Muscle layer of duodenum (tissue), 2 donors: Measurements from ENCODE around the gene MDGA2.
"Not testable (repeated sequence)": the region's sequence is repeated elsewhere in the genome, so short reads cannot be mapped to it uniquely, and the experiment has no call there.

Experiments used
- H3K27ac ChIP-seq: one replicate; pipeline ENCODE4 v1.7.0; 2013; ENCODE audit warnings: mild to moderate bottlenecking, low read length
- H3K27me3 ChIP-seq: one replicate; pipeline ENCODE4 v1.7.0; 2013; ENCODE audit warnings: low read depth, mild to moderate bottlenecking, control low read depth, low read length
- H3K36me3 ChIP-seq, 2 donors: one replicate each; pipeline ENCODE4 v1.7.0; 2013; ENCODE audit warnings: low read length in 2 of 2, control low read depth in 1 of 2, mild to moderate bottlenecking in 1 of 2; ENCODE audit not compliant: insufficient read depth in 2 of 2, control insufficient read depth in 1 of 2
- H3K4me1 ChIP-seq, 2 donors: one replicate each; pipeline ENCODE4 v1.7.0; 2013; ENCODE audit warnings: low read length in 2 of 2, mild to moderate bottlenecking in 2 of 2, control low read depth in 1 of 2, moderate library complexity in 1 of 2; ENCODE audit not compliant: insufficient read depth in 2 of 2, control insufficient read depth in 1 of 2
- H3K4me3 ChIP-seq, 2 donors: one replicate each; pipeline ENCODE4 v1.7.0; 2013; ENCODE audit warnings: low read length in 2 of 2, low read depth in 1 of 2, mild to moderate bottlenecking in 1 of 2
- H3K9me3 ChIP-seq, 2 donors: one replicate each; pipeline ENCODE4 v1.7.0; 2013; ENCODE audit warnings: low read length in 2 of 2, control low read depth in 1 of 2, mild to moderate bottlenecking in 1 of 2; ENCODE audit not compliant: control insufficient read depth in 1 of 2
- donor health status: healthy.

Gene MDGA2

DNA sequence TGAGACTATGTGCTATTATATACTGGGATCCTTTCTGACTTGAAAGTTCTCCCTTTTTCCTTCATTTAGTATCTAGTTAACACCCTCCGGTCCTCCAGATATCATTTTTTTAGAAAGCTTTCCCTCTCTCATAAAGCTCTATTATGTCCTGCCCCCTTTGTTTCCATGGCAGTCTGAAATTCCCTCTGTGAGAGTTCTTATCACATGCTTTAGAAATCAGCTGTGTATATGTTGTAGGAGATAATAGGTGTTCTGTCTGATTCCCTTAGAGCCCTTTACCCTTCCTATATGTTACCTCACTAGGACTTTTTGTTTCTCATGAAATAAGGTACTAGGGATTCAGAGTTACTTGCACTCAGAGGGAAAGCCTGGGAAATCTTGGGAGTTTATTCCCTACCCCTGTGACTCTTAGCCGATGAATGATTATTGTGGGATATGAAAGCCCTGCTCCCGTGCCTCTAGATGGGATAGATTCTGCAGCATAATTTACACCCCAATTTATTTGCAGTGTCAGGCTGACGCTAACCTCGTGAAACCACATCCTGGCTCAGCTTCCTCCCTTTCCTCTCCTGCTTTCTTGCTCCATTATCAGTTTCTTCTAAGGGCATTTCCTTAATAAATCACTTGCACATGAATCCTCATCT, 448.4 kb downstream of the MDGA2 start:
- Histone ChIP-seq H3K4me3 (no peak overlapping the region), H3K27me3 (no peaks in the 10 kb centered on the region), H3K9me3 (no peaks in the 10 kb centered on the region), H3K27ac (no peak overlapping the region), H3K36me3 (no peaks in the 10 kb centered on the region), H3K4me1 (no peaks in the 10 kb centered on the region)

DNA sequence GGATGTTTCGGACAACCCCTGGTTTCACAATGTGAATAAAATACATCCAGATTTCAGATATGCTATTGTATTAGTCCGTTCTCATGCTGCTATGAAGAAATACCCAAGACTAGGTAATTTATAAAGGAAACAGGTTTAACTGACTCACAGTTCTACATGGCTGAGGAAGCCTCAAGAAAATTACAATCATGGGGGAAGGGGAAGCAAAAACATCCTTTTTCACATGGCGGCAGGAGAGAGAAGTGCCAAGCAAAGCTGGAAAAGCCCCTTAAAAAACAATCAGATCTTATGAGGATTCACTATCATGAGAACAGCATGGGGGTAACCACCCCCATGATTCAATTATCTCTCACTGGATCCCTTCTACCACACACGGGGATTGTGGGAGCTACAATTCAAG, 451.7 kb downstream of the MDGA2 start:
- Histone ChIP-seq H3K27me3 (no peaks in the 10 kb centered on the region), H3K36me3 (no peaks in the 10 kb centered on the region), H3K4me1 (no peaks in the 10 kb centered on the region), H3K27ac (no peak overlapping the region), H3K9me3 (no peaks in the 10 kb centered on the region), H3K4me3 (no peak overlapping the region)

DNA sequence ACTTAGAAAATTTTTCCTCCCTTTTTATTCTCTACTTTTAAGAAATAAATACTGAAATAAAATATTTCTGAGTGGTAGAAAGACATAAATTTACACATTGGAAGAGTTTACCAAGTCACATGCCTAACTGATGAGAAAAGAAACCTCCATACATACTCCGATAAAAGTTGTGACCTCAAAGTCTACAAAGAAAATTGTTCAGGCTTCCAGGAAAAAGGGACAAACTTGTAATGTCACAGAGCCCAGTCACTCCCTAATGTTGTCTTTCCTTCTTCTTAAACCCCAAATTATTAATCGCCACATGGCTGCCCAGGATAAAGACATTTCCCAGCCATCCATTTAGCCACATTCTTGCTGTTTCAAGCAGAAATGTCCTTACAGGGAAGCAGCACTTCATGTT, 455.3 kb downstream of the MDGA2 start:
- H3K4me3 ChIP-seq, result no peak overlapping the region
- no peaks in the 10 kb centered on the region for H3K4me1 ChIP-seq

DNA sequence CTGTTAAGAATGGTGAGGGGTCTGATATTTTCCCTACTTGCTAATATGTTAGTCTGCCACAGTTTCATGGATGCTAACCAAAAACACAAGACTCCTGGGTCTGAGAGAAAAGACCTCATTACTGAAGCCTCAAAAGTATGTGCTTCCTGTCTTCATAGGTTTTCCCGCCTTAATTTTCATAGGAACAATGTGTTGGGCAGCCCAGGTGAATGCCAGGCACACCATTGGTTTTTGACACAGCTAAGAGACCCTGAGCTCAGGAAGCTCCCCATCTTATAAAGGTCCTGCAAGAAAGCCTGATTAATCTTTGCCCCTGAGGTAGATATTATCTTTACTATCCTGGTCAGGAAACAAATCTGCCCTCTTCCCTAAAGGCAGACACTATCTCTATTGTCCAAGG, 464.1 kb downstream of the MDGA2 start:
- no peaks in the 10 kb centered on the region for H3K27me3 ChIP-seq
- no peaks in the 10 kb centered on the region for H3K4me1 ChIP-seq
- no peak overlapping the region for H3K4me3 ChIP-seq
- no peaks in the 10 kb centered on the region for H3K36me3 ChIP-seq
- H3K27ac ChIP-seq, result no peak overlapping the region
- no peaks in the 10 kb centered on the region for H3K9me3 ChIP-seq

More for the DNA sequence above, 455.3 kb downstream of the MDGA2 start:
- Histone ChIP-seq H3K36me3 (no peaks in the 10 kb centered on the region), H3K27ac (no peak overlapping the region), H3K27me3 (no peaks in the 10 kb centered on the region), H3K9me3 (no peaks in the 10 kb centered on the region)

DNA sequence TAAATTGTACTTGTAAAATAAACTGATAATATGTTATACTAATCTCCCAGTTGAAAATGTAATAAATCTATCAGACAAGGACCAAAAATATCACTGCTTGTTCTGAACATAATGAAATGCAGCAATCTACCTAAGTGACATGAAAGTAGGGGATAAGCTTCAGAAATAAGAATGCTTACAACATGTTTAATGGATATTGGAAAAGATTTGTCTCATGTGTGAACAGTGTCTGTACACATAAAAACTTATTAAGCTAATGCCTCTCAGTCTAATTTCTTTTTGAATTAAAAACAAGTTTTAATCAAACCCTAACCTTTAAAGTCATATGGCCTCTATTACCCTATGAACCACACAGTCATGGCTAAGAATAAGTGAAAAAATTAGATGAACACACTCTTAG, 465.3 kb downstream of the MDGA2 start:
- H3K36me3 ChIP-seq, result no peaks in the 10 kb centered on the region
- no peak overlapping the region for H3K27ac ChIP-seq
- H3K27me3 ChIP-seq, result no peaks in the 10 kb centered on the region
- H3K4me1 ChIP-seq, result no peaks in the 10 kb centered on the region
- H3K9me3 ChIP-seq, result no peaks in the 10 kb centered on the region
- no peak overlapping the region for H3K4me3 ChIP-seq

DNA sequence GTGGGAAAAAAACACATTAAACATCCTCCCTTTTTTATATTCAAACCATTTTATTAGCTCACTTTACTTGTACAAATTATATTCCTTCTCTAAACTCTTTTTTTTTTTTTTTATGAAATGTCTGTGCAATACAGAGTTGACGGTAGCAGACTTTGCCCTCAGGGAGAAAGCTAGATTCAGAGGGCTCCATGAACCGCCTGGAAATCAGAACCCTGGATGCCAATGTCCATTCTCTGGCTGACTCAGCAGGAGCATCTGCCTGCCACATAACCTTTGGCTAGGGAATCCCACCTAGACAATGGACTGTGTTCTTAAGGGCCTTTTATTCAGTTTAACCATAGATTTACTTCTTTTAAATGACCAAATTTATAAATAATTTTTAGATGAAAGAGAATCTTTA, 467.0 kb downstream of the MDGA2 start:
- no peak overlapping the region for H3K4me3 ChIP-seq
- H3K9me3 ChIP-seq, result no peaks in the 10 kb centered on the region
- no peaks in the 10 kb centered on the region for H3K27me3 ChIP-seq
- no peaks in the 10 kb centered on the region for H3K4me1 ChIP-seq
- H3K27ac ChIP-seq, result no peak overlapping the region
- no peaks in the 10 kb centered on the region for H3K36me3 ChIP-seq

DNA sequence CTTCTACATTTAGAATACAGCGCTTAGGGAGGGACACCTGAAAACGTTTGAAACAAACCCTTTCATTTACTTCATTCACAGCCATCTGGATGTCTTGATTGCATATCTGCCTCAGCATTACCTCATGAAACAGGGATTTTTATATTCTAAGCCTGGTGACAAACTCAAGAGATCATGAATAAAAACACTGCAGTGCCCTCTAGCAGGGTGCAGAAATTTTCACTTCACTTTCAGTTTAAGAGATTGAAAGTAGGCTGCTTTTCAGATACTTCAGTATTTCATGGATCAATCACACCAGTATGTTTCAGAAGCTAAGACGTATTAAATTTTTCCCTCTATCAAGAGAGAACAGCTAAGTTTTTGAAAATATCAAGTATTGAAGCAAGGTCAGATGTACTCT, 467.8 kb downstream of the MDGA2 start:
- no peaks in the 10 kb centered on the region for H3K36me3 ChIP-seq
- H3K4me1 ChIP-seq, result no peaks in the 10 kb centered on the region
- no peak overlapping the region for H3K4me3 ChIP-seq
- no peaks in the 10 kb centered on the region for H3K9me3 ChIP-seq
- no peaks in the 10 kb centered on the region for H3K27me3 ChIP-seq
- H3K27ac ChIP-seq, result no peak overlapping the region

DNA sequence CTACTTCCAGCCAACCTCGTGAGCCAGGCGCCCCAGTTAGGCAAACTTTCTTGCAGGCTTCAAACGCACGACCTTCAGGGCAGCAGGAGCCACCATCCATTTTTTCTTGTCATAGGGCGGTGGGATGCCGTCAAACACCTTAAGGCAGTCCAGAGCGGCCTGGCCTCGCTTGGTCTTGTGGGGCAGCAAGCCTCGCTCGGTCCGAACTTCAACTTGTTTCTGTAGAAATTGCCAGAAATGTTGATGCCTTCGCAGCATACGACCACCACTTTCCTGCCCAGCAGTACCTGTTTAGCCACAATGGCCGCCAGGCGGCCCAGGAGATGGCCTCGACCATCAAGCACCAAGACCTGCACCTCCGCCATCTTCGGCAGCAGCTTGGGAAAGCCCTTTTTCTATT, 474.7 kb downstream of the MDGA2 start:
- no peak overlapping the region for H3K27ac ChIP-seq
- H3K9me3 ChIP-seq, result no peaks in the 10 kb centered on the region
- H3K4me3 ChIP-seq, result no peak overlapping the region
- H3K27me3 ChIP-seq, result no peaks in the 10 kb centered on the region
- no peaks in the 10 kb centered on the region for H3K4me1 ChIP-seq
- no peaks in the 10 kb centered on the region for H3K36me3 ChIP-seq

DNA sequence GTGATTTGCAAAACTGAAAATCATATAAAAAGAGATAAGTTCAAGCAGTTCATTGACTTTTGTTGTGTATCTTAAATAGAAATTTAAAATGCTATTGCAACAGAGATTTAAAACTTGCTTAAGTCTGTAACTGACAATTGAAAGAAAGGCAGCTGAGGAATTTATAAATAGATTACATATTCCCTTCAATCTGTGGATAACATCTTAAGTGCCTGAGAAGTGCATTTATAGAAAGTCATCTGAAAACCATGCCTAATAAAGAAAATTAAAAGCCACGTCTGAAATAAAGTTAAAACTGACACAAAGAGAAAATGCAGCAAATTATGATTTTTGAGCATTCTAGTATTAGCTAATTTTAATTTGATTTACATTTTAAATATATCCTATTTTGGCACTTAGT, 479.8 kb downstream of the MDGA2 start:
- Histone ChIP-seq H3K4me3 (no peak overlapping the region), H3K36me3 (no peaks in the 10 kb centered on the region), H3K4me1 (no peaks in the 10 kb centered on the region), H3K9me3 (no peaks in the 10 kb centered on the region), H3K27ac (no peak overlapping the region), H3K27me3 (no peaks in the 10 kb centered on the region)

DNA sequence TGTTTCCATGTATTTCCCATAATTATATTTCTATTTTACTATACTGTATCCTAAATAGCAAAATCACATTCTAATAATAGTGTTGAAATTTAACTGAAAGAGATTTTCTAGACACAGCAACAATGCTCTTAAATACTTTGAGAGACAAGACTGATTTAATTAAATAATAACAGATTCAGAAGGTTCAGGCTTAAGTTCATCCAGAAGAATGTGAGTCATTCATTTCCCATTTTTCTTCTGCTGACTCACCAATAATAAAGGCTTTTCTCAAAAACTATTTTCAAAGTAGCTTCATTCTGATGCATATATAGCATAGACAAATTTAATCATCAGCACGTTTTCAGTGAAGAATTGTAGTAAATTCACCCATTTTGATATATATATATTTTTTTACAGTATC, 481.4 kb downstream of the MDGA2 start:
- H3K27me3 ChIP-seq, result no peaks in the 10 kb centered on the region
- H3K36me3 ChIP-seq, result no peaks in the 10 kb centered on the region
- H3K4me1 ChIP-seq, result no peaks in the 10 kb centered on the region
- no peaks in the 10 kb centered on the region for H3K9me3 ChIP-seq
- H3K4me3 ChIP-seq, result no peak overlapping the region
- no peak overlapping the region for H3K27ac ChIP-seq

DNA sequence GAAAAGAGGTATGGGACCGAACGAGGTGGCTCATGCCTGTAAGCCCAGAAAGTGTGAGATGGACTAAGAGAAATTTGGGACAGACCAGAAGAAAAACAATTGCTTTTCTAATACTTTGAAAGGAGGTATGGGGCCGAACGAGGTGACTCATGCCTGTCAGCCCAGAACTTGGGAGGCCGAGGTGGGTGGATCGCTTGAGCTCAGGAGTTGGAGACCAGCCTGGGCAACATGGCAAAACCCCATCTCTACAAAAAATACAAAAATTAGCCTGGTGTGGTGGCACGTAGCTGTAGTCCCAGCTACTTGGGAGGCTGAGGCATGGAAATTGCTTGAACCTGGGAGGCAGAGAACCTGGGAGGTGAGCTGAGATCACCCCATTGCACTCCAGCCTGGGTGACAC, 483.2 kb downstream of the MDGA2 start:
- not testable (repeated sequence) for H3K9me3 ChIP-seq, H3K4me3 ChIP-seq, H3K27ac ChIP-seq, H3K27me3 ChIP-seq, H3K36me3 ChIP-seq, H3K4me1 ChIP-seq

DNA sequence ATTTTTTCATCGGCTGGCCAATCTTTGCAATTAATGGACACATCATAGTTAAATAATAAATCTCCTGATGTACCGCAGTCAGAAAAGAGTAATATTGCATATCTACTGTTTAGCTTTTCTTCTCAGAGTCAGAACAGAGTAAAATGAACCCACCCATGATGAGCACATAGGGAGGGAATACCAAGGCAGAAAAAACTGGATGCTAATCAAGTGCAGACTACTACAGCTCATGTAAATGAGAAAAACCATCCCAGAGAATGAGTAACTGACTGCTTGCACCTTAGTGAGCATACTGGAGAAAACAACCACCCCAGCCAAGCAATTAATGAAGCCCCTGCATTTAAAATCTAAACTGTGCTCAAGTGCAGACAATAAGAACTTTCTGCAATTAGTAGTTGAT, 483.7 kb downstream of the MDGA2 start:
- Histone ChIP-seq H3K36me3 (no peaks in the 10 kb centered on the region), H3K4me1 (no peaks in the 10 kb centered on the region), H3K27ac (no peak overlapping the region), H3K9me3 (no peaks in the 10 kb centered on the region), H3K27me3 (no peaks in the 10 kb centered on the region), H3K4me3 (no peak overlapping the region)
